Measurements from ENCODE around the gene CES3.

GRCh38 chr16:66928702-66929388 lies 32.2 kb upstream of the CES3 start:
- TF ChIP-seq, protein P1, sequence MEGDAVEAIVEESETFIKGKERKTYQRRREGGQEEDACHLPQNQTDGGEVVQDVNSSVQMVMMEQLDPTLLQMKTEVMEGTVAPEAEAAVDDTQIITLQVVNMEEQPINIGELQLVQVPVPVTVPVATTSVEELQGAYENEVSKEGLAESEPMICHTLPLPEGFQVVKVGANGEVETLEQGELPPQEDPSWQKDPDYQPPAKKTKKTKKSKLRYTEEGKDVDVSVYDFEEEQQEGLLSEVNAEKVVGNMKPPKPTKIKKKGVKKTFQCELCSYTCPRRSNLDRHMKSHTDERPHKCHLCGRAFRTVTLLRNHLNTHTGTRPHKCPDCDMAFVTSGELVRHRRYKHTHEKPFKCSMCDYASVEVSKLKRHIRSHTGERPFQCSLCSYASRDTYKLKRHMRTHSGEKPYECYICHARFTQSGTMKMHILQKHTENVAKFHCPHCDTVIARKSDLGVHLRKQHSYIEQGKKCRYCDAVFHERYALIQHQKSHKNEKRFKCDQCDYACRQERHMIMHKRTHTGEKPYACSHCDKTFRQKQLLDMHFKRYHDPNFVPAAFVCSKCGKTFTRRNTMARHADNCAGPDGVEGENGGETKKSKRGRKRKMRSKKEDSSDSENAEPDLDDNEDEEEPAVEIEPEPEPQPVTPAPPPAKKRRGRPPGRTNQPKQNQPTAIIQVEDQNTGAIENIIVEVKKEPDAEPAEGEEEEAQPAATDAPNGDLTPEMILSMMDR (IDR thresholded peaks at IDR 0.05), result peak in 4 of 6 experiments; percentile 25 to 54 (median 42)
- TF ChIP-seq POLR2A (IDR thresholded peaks at IDR 0.05), result no peak

All from thyroid gland (tissue), 4 donors.